ENCODE measurements around the gene TRMT112.

- TF ChIP-seq POLR2AphosphoS5 (IDR thresholded peaks at IDR 0.05) (no peak), CTCF (IDR thresholded peaks at IDR 0.05) (no peak)
These were observed 21.1 kb downstream of the TRMT112 start for GRCh38 chr11:64296236-64296635.

Data from esophagus muscularis mucosa (tissue), 3 donors.